Measurements from ENCODE around the gene OR3A1. TPM values are rescaled to one million over a fixed set of nuclear protein-coding genes. Genes with fewer than 3 reads are reported as not detected.

Gene OR3A1
- total and polyA plus RNA-seq, 12 donors = not detected

Other genes starting within 250 kb of the OR3A1 start
- gene OR1D5, start 234.8 kb downstream of the OR3A1 start, total RNA-seq = not detected
- gene OR1D5, start 234.8 kb downstream of the OR3A1 start, polyA plus RNA-seq = not detected
- gene OR1D2, start 193.9 kb downstream of the OR3A1 start, total RNA-seq = not detected
- not detected for gene OR1D2, start 193.9 kb downstream of the OR3A1 start, polyA plus RNA-seq
- gene OR1G1, start 170.8 kb downstream of the OR3A1 start, total RNA-seq = not detected
- not detected for gene OR1G1, start 170.8 kb downstream of the OR3A1 start, polyA plus RNA-seq
- gene OR1A2, start 100.8 kb downstream of the OR3A1 start, total RNA-seq = not detected
- gene OR1A2, start 100.8 kb downstream of the OR3A1 start, polyA plus RNA-seq = not detected
- not detected for gene OR1A1, start 90.7 kb downstream of the OR3A1 start, total RNA-seq
- gene OR1A1, start 90.7 kb downstream of the OR3A1 start, polyA plus RNA-seq = not detected
- 1 to 10 TPM in 1 of 10 donors, under 1 TPM in 2, not detected in 7; 0.13 to 2.3 (median 0.28) TPM for gene OR3A2, start 87.9 kb upstream of the OR3A1 start, total RNA-seq
- not detected for gene OR3A2, start 87.9 kb upstream of the OR3A1 start, polyA plus RNA-seq
- gene OR1E1, start 100.0 kb upstream of the OR3A1 start, total RNA-seq = under 1 TPM in 1 of 10 donors, not detected in 9; 0.32 TPM
- not detected for gene OR1E1, start 100.0 kb upstream of the OR3A1 start, polyA plus RNA-seq
- not detected for gene OR3A3, start 113.0 kb upstream of the OR3A1 start, total RNA-seq
- gene OR3A3, start 113.0 kb upstream of the OR3A1 start, polyA plus RNA-seq = not detected
- gene OR1E2, start 135.5 kb upstream of the OR3A1 start, total RNA-seq = under 1 TPM in 1 of 10 donors, not detected in 9; 0.43 TPM
- not detected for gene OR1E2, start 135.5 kb upstream of the OR3A1 start, polyA plus RNA-seq
- gene SPATA22, start 173.5 kb upstream of the OR3A1 start, total RNA-seq = 1 to 10 TPM in 1 of 10 donors, under 1 TPM in 7, not detected in 2; 0.21 to 3.1 (median 0.45) TPM
- gene SPATA22, start 173.5 kb upstream of the OR3A1 start, polyA plus RNA-seq = under 1 TPM; 0.09 to 0.37 TPM
- 1 to 10 TPM in 9 of 10 donors, under 1 TPM in 1; 0.34 to 2.9 (median 1.5) TPM for gene ASPA, start 177.6 kb upstream of the OR3A1 start, total RNA-seq
- gene ASPA, start 177.6 kb upstream of the OR3A1 start, polyA plus RNA-seq = 1 to 10 TPM in 1 of 2 donors, under 1 TPM in 1; 0.26 to 1.8 TPM

Measured in heart right ventricle (tissue), 12 donors.